Sigmoid colon (tissue), 4 donors: ENCODE measurements around the gene SPAG8.

Source experiments
- EP300 ChIP-seq, 4 donors: sonication (generic); formaldehyde crosslinking; IDR thresholded peaks; one replicate each; pipeline ENCODE4 v1.6.1; 2017; ENCODE audit warnings: antibody characterized with exemption in 4 of 4
- POLR2A ChIP-seq, 2 donors: fragments of 450-650 bp; IDR thresholded peaks; one replicate each; pipeline ENCODE4 v1.6.1; 2016; ENCODE audit warnings: antibody characterized with exemption in 2 of 2, mild to moderate bottlenecking in 2 of 2, moderate library complexity in 2 of 2
- TF ChIP-seq, protein P1 (sequence below), 4 experiments: fragments of 450-650 bp in 3 of 4; fragments of 200-600 bp in 1 of 4; IDR thresholded peaks; one replicate each; pipeline ENCODE4 v1.5.1; 2016 to 2019; ENCODE audit warnings: antibody characterized with exemption in 4 of 4, mild to moderate bottlenecking in 3 of 4, moderate library complexity in 2 of 4

DNA sequence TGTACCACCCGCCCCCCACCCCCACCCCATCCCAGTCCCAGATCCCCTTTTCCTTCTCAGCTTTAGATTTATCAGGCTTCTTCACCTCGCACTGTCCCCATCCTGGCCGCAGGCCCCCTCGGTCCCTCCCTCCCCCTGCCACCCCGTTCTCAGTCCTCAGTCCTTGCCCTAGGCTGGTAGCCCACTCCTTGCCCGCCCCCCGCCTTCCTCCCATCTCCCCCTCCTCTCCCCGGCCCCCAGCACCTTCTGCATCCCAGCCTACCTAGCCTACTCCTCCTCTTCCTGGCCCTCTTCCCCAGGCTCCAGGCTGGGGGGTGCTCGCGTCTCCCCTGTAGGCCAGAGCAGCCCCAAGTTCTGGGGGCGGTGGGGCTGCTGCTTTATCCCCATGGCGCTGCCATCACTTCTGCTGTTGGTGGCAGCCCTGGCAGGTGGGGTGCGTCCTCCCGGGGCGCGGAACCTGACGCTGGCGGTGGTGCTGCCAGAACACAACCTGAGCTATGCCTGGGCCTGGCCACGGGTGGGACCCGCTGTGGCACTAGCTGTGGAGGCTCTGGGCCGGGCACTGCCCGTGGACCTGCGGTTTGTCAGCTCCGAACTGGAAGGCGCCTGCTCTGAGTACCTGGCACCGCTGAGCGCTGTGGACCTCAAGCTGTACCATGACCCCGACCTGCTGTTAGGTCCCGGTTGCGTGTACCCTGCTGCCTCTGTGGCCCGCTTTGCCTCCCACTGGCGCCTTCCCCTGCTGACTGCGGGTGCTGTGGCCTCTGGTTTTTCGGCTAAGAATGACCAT lies 19.8 kb downstream of the SPAG8 start:
- TF ChIP-seq POLR2A (IDR thresholded peaks at IDR 0.05) (no peak), EP300 (IDR thresholded peaks at IDR 0.05) (no peak)
- TF ChIP-seq, protein P1, sequence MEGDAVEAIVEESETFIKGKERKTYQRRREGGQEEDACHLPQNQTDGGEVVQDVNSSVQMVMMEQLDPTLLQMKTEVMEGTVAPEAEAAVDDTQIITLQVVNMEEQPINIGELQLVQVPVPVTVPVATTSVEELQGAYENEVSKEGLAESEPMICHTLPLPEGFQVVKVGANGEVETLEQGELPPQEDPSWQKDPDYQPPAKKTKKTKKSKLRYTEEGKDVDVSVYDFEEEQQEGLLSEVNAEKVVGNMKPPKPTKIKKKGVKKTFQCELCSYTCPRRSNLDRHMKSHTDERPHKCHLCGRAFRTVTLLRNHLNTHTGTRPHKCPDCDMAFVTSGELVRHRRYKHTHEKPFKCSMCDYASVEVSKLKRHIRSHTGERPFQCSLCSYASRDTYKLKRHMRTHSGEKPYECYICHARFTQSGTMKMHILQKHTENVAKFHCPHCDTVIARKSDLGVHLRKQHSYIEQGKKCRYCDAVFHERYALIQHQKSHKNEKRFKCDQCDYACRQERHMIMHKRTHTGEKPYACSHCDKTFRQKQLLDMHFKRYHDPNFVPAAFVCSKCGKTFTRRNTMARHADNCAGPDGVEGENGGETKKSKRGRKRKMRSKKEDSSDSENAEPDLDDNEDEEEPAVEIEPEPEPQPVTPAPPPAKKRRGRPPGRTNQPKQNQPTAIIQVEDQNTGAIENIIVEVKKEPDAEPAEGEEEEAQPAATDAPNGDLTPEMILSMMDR (IDR thresholded peaks at IDR 0.05), result no peak
